ENCODE measurements around the gene MPRIP. TPM values are rescaled to one million over a fixed set of nuclear protein-coding genes. Genes with fewer than 3 reads are reported as not detected.

The MPRIP gene, protein sequence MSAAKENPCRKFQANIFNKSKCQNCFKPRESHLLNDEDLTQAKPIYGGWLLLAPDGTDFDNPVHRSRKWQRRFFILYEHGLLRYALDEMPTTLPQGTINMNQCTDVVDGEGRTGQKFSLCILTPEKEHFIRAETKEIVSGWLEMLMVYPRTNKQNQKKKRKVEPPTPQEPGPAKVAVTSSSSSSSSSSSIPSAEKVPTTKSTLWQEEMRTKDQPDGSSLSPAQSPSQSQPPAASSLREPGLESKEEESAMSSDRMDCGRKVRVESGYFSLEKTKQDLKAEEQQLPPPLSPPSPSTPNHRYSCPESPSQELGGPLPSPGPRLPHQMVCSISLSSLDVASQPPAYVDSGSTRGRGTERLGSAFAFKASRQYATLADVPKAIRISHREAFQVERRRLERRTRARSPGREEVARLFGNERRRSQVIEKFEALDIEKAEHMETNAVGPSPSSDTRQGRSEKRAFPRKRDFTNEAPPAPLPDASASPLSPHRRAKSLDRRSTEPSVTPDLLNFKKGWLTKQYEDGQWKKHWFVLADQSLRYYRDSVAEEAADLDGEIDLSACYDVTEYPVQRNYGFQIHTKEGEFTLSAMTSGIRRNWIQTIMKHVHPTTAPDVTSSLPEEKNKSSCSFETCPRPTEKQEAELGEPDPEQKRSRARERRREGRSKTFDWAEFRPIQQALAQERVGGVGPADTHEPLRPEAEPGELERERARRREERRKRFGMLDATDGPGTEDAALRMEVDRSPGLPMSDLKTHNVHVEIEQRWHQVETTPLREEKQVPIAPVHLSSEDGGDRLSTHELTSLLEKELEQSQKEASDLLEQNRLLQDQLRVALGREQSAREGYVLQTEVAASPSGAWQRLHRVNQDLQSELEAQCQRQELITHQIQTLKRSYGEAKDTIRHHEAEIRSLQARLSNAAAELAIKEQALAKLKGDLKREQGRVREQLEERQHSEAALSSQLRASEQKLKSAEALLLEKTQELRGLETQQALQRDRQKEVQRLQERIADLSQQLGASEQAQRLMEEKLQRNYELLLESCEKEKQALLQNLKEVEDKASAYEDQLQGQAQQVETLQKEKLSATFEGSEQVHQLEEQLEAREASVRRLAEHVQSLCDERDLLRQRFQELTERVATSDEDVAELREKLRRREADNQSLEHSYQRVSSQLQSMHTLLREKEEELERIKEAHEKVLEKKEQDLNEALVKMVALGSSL (N-terminal part only)
- 246 and 262 TPM in 2 replicates for total RNA-seq
- polyA plus RNA-seq: 94.6 and 102 TPM in 2 replicates
- polyA plus RNA-seq (2011; cell fraction: cytosol; rRNA removed): 84.4 and 92.1 TPM in 2 replicates
- 160 and 171 TPM in 2 replicates for polyA plus RNA-seq (2011; cell fraction: nucleus; rRNA removed)
- polyA plus RNA-seq (2012): 165 and 190 TPM in 2 replicates
- polyA minus RNA-seq: 177 and 225 TPM in 2 replicates
- 72.5 TPM for polyA minus RNA-seq (2011; cell fraction: cytosol; rRNA and poly(A)+ RNA removed)
- polyA minus RNA-seq (2011; cell fraction: nucleus; rRNA and poly(A)+ RNA removed): 129 and 135 TPM in 2 replicates
- Bru-seq, nascent RNA: percentile 83 among the genes with signal in this experiment
- percentile 90 among the genes with signal in this experiment for BruChase-seq, experiment 1, labeled RNA remaining after a 6-hour chase
- BruChase-seq, experiment 2, labeled RNA remaining after a 2-hour chase: percentile 88 among the genes with signal in this experiment
- long read RNA-seq, full-length matches to known transcripts: 34 of 140 reads
- long read RNA-seq, partial matches to known transcripts: 60 of 140 reads
- long read RNA-seq, other reads (novel, unspliced or antisense): 46 of 140 reads

- Histone ChIP-seq H3K9me3 (replicated peaks; ENCODE audit: control insufficient read depth, insufficient read depth, low read length) (no peaks in the 10 kb centered on the region), H3K4me1 (ENCODE audit: control insufficient read depth, extremely low read depth, insufficient read depth, low read length) (peaks cover 28% of the 10 kb centered on the region), H3K36me3 (ENCODE audit: control insufficient read depth in 2 of 2, extremely low read depth in 1 of 2, insufficient read depth in 2 of 2, low read length in 2 of 2) (no peaks in the 10 kb centered on the region), H2AFZ (ENCODE audit: low read depth, low read length) (peak within 1 kb of the TSS; percentile 97), H3K9ac (replicated peaks; ENCODE audit: extremely low read depth, insufficient read depth, low read length) (peak within 1 kb of the TSS; percentile 86), H3K4me3 (replicated peaks in 1 of 3; ENCODE audit: insufficient read depth in 1 of 3, low read depth in 1 of 3, low read length in 3 of 3) (peak within 1 kb of the TSS; percentile 68 to 85 (median 81)), H3K4me2 (ENCODE audit: insufficient read depth, low read length) (peak within 1 kb of the TSS; percentile 73), H3K79me2 (ENCODE audit: control insufficient read depth, insufficient read depth, low read length) (peaks cover 47% of the 10 kb centered on the region), H3K27ac (ENCODE audit: insufficient read depth, low read depth, low read length) (peak within 1 kb of the TSS; percentile 70), H3K27me3 (ENCODE audit: control insufficient read depth in 2 of 2, insufficient read depth in 2 of 2, low read length in 2 of 2) (no peaks in the 10 kb centered on the region), H4K20me1 (replicated peaks; ENCODE audit: control insufficient read depth, extremely low read depth, insufficient read depth, low read length) (no peaks in the 10 kb centered on the region), H3K9me1 (replicated peaks; ENCODE audit: control insufficient read depth, extremely low read depth, insufficient read depth, low read length) (no peaks in the 10 kb centered on the region)
- no peak for TF ChIP-seq JUN (IDR thresholded peaks at IDR 0.05; ENCODE audit: borderline replicate concordance, insufficient read depth, insufficient read length, low read depth)
- no peak for TF ChIP-seq POLR2A (IDR thresholded peaks at IDR 0.05; ENCODE audit: low read depth, low read length)
- no peak for TF ChIP-seq MYC (IDR thresholded peaks at IDR 0.05; ENCODE audit: low read depth, low read length)
- no peak for TF ChIP-seq EZH2 (IDR thresholded peaks at IDR 0.05; ENCODE audit: borderline replicate concordance, low read depth, low read length, severe bottlenecking)
- TF ChIP-seq, protein P1, sequence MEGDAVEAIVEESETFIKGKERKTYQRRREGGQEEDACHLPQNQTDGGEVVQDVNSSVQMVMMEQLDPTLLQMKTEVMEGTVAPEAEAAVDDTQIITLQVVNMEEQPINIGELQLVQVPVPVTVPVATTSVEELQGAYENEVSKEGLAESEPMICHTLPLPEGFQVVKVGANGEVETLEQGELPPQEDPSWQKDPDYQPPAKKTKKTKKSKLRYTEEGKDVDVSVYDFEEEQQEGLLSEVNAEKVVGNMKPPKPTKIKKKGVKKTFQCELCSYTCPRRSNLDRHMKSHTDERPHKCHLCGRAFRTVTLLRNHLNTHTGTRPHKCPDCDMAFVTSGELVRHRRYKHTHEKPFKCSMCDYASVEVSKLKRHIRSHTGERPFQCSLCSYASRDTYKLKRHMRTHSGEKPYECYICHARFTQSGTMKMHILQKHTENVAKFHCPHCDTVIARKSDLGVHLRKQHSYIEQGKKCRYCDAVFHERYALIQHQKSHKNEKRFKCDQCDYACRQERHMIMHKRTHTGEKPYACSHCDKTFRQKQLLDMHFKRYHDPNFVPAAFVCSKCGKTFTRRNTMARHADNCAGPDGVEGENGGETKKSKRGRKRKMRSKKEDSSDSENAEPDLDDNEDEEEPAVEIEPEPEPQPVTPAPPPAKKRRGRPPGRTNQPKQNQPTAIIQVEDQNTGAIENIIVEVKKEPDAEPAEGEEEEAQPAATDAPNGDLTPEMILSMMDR (IDR thresholded peaks at IDR 0.05; ENCODE audit: extremely low read depth in 1 of 2, insufficient read depth in 1 of 2, low read depth in 1 of 2, low read length in 2 of 2): no peak
- TF ChIP-seq, protein P2, sequence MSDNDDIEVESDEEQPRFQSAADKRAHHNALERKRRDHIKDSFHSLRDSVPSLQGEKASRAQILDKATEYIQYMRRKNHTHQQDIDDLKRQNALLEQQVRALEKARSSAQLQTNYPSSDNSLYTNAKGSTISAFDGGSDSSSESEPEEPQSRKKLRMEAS (IDR thresholded peaks at IDR 0.05; ENCODE audit: insufficient read depth, insufficient read length): no peak
- TF ChIP-seq FOS (IDR thresholded peaks at IDR 0.05; ENCODE audit: borderline replicate concordance, insufficient read depth, low read length): no peak
- no peak for TF ChIP-seq POLR2AphosphoS5 (IDR thresholded peaks at IDR 0.05; ENCODE audit: insufficient read depth, low read depth, low read length)
- CTCF ChIA-PET: interaction anchor here (0.6 kb wide), 1 partner anchor 831 kb away, joined by 3 read pairs; no protein-coding TSS in a partner anchor
- intact Hi-C loops (cut with micrococcal nuclease): loop anchor here (1.0 to 2.0 kb wide), 2 partner anchors 10 to 32 kb away; no protein-coding TSS in a partner anchor
- POLR2A ChIA-PET: no interaction called here
- DNase-seq (ENCODE audit: low read depth, low spot score) (no peak), FAIRE-seq (no peak)
- BruUV-seq (replicated peaks): no TSS peak
- dilution Hi-C loops (cut with MboI; ENCODE audit: extremely low pct_ligation_motif_present, low sequenced_read_pairs): no loop called here
Measured at GRCh38 chr17:17042384-17042736, at the start of gene MPRIP. TSS of gene MPRIP (plus strand) at chr17:17042457. CDS start at chr17:17042849, 392 bp downstream.

Measured in endothelial cell of umbilical vein (primary cell).